Measurements from ENCODE around the gene BACE2.

- TF ChIP-seq CTCF (conservative IDR thresholded peaks at IDR 0.05 in 1 of 2, IDR thresholded peaks at IDR 0.05 in 1 of 2; ENCODE audit: low read depth in 1 of 2, low read length in 2 of 2) (no peak), EZH2 (IDR thresholded peaks at IDR 0.05; ENCODE audit: low read length, missing control alignments) (no peak)
These were observed 12.8 kb downstream of the BACE2 start for GRCh38 chr21:41180752-41181151.

All from fibroblast of lung (primary cell).